ENCODE results near the gene GTF2F2.

Gene GTF2F2

DNA sequence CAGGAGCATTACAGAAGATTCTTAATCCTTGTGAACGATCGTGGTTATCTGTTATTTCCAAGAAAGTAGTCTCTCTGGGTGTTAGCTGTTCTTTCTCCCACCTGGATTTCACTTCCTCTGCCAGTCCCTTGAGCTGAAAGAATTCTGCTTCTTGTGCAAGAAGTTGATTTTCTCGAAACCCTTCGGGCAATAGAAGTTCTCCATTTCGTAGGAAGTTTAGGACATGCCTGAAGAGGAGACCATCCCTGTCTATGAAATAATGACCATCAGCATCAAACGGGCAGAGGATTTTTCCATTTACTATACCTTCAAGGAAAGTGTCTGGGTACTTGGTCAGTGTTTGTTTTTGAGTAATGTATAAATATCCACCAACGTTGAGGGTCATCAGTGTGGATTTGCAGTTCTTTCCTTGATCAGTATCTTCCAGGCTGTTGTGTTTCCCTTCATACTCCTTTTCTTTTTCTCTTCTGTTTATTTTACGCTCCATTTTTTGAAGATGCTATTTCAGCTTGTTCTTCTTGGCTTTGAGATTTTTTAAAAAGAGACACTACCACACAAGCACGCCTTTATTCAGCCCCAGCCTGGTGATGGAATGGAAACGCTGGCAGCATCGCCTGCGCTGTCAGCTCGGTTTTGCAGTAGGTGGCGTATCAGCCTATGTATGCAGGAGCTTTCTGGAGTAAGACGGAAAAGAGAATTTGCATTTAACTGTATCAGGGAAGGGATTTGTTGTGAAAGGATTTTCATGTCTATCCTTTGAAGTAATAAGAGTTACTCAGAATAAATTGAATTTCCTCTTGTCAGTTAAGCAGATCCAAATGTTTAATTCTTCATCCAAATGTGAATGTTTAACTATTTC, 74.0 kb downstream of the GTF2F2 start:
- TF ChIP-seq POLR2AphosphoS5 (IDR thresholded peaks at IDR 0.05; ENCODE audit: low read depth) (no peak), SPI1 (IDR thresholded peaks at IDR 0.05; ENCODE audit: borderline replicate concordance, low read depth) (peak; percentile 27)
- TF ChIP-seq, protein P1, sequence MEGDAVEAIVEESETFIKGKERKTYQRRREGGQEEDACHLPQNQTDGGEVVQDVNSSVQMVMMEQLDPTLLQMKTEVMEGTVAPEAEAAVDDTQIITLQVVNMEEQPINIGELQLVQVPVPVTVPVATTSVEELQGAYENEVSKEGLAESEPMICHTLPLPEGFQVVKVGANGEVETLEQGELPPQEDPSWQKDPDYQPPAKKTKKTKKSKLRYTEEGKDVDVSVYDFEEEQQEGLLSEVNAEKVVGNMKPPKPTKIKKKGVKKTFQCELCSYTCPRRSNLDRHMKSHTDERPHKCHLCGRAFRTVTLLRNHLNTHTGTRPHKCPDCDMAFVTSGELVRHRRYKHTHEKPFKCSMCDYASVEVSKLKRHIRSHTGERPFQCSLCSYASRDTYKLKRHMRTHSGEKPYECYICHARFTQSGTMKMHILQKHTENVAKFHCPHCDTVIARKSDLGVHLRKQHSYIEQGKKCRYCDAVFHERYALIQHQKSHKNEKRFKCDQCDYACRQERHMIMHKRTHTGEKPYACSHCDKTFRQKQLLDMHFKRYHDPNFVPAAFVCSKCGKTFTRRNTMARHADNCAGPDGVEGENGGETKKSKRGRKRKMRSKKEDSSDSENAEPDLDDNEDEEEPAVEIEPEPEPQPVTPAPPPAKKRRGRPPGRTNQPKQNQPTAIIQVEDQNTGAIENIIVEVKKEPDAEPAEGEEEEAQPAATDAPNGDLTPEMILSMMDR (IDR thresholded peaks at IDR 0.05; ENCODE audit: insufficient read depth, low read length), result no peak
- TF ChIP-seq, protein P2, sequence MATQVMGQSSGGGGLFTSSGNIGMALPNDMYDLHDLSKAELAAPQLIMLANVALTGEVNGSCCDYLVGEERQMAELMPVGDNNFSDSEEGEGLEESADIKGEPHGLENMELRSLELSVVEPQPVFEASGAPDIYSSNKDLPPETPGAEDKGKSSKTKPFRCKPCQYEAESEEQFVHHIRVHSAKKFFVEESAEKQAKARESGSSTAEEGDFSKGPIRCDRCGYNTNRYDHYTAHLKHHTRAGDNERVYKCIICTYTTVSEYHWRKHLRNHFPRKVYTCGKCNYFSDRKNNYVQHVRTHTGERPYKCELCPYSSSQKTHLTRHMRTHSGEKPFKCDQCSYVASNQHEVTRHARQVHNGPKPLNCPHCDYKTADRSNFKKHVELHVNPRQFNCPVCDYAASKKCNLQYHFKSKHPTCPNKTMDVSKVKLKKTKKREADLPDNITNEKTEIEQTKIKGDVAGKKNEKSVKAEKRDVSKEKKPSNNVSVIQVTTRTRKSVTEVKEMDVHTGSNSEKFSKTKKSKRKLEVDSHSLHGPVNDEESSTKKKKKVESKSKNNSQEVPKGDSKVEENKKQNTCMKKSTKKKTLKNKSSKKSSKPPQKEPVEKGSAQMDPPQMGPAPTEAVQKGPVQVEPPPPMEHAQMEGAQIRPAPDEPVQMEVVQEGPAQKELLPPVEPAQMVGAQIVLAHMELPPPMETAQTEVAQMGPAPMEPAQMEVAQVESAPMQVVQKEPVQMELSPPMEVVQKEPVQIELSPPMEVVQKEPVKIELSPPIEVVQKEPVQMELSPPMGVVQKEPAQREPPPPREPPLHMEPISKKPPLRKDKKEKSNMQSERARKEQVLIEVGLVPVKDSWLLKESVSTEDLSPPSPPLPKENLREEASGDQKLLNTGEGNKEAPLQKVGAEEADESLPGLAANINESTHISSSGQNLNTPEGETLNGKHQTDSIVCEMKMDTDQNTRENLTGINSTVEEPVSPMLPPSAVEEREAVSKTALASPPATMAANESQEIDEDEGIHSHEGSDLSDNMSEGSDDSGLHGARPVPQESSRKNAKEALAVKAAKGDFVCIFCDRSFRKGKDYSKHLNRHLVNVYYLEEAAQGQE (IDR thresholded peaks at IDR 0.05; ENCODE audit: insufficient replicate concordance, low read depth), result no peak
- Histone ChIP-seq H3K27me3 (ENCODE audit: insufficient read depth, poor library complexity, severe bottlenecking) (no peaks in the 10 kb centered on the region), H3K4me3 (replicated peaks; ENCODE audit: insufficient read depth, low read length) (no peak overlapping the region), H3K27ac (replicated peaks) (no peak overlapping the region)
- DNase-seq (ENCODE audit: low read depth in 1 of 2, low spot score in 1 of 2), result no peak

DNA sequence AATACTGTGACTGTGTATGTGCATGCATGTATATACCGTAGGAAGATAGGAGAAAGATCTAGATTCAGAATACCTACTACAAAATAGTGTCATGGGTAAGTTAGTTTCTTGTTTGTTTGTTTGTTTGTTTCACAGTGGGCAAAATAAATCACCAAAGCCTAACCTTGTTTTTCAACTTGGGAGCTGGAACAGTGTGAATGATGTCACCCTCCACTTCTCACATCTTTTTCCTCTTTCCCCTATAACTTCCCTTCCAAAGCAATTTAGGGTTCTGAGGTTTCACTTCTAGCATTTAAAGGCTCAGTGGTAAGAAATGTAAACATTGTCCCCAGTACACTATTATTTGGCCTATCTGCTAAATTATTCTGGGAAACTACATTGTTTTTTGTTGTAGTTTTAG, 75.1 kb downstream of the GTF2F2 start:
- H3K27me3 ChIP-seq (ENCODE audit: insufficient read depth, poor library complexity, severe bottlenecking), result no peaks in the 10 kb centered on the region
- no peak overlapping the region for H3K27ac ChIP-seq (replicated peaks)
- DNase-seq (ENCODE audit: low read depth in 1 of 2, low spot score in 1 of 2), result no peak
- TF ChIP-seq, protein P1 (IDR thresholded peaks at IDR 0.05; ENCODE audit: insufficient read depth, low read length), result no peak
- no peak for TF ChIP-seq GABPA (IDR thresholded peaks at IDR 0.05; ENCODE audit: low read depth)
- TF ChIP-seq POLR2AphosphoS5 (IDR thresholded peaks at IDR 0.05; ENCODE audit: low read depth), result no peak
- TF ChIP-seq, protein P2 (IDR thresholded peaks at IDR 0.05; ENCODE audit: insufficient replicate concordance, low read depth), result no peak
- no peak for TF ChIP-seq SPI1 (IDR thresholded peaks at IDR 0.05; ENCODE audit: borderline replicate concordance, low read depth)
- H3K4me3 ChIP-seq (replicated peaks; ENCODE audit: insufficient read depth, low read length), result no peak overlapping the region

DNA sequence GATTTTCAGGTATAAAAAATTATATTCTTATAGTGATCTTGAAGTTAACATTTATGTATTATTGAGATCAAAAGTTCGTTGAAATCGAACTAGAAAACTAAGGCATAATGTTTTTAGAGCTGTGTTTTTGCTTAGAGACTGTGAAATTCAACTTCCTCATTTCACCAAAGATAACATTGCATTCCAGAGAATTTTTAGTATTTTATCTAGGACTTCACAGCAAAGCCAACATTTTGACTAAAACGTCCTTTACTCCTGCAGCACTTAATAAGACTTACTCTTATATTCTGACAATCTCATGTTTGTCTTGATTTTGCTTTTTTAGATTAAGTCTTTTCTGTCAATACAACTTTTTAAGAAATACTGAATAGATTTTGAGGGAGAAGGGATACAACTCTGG, 75.8 kb downstream of the GTF2F2 start:
- DNase-seq (ENCODE audit: low read depth in 1 of 2, low spot score in 1 of 2), result no peak
- TF ChIP-seq, protein P2 (IDR thresholded peaks at IDR 0.05; ENCODE audit: insufficient replicate concordance, low read depth), result no peak
- TF ChIP-seq SPI1 (IDR thresholded peaks at IDR 0.05; ENCODE audit: borderline replicate concordance, low read depth), result 0 out of 2 replicates have a peak, but pooled peaks have one; percentile 11
- Histone ChIP-seq H3K27me3 (ENCODE audit: insufficient read depth, poor library complexity, severe bottlenecking) (no peaks in the 10 kb centered on the region), H3K4me3 (replicated peaks; ENCODE audit: insufficient read depth, low read length) (no peak overlapping the region), H3K27ac (replicated peaks) (no peak overlapping the region)
